Peyer's patch (tissue), 4 donors: Measurements from ENCODE around the gene PFKP. TPM values are rescaled to one million over a fixed set of nuclear protein-coding genes. Genes with fewer than 3 reads are reported as not detected.

Experiments used
- DNase-seq, 3 donors: peaks; one replicate each; pipeline ENCODE4 v3.0.0-alpha.2; 2017 to 2019
- H3K27ac ChIP-seq, 4 donors: fragments of 200-600 bp; sonication (generic); one replicate each; pipeline ENCODE4 v1.5.1; 2016 to 2019
- H3K27me3 ChIP-seq, 2 donors: fragments of 200-600 bp; sonication (generic); one replicate each; pipeline ENCODE4 v1.5.1; 2019
- H3K36me3 ChIP-seq, 3 donors: fragments of 200-600 bp; sonication (generic); one replicate each; pipeline ENCODE4 v1.5.1; 2016 to 2019
- H3K4me1 ChIP-seq, 4 donors: fragments of 200-600 bp; sonication (generic); one replicate each; pipeline ENCODE4 v1.5.1; 2016 to 2019
- H3K4me3 ChIP-seq, 4 donors: fragments of 200-600 bp; sonication (generic); 1 replicate in 3 of 4; 2 replicates in 1 of 4; pipeline ENCODE4 v1.5.1; 2016 to 2019; ENCODE audit warnings: mild to moderate bottlenecking in 1 of 4
- H3K9me3 ChIP-seq, 4 donors: fragments of 200-600 bp; sonication (generic); one replicate each; pipeline ENCODE4 v1.5.1; 2016 to 2019; ENCODE audit warnings: mild to moderate bottlenecking in 1 of 4
- POLR2A ChIP-seq, 2 donors: fragments of 450-650 bp; IDR thresholded peaks; one replicate each; pipeline ENCODE4 v1.5.1; 2017; ENCODE audit warnings: antibody characterized with exemption in 2 of 2, mild to moderate bottlenecking in 2 of 2, moderate library complexity in 2 of 2
- total RNA-seq, 4 donors: library from RNA; depleted of rRNA; stranded (reverse); fragments of >200 nt; gene quantifications; one replicate each; pipeline ENCODE4 v1.1.0, GENCODE V29; 2016
- TF ChIP-seq, protein P1 (sequence below), 6 experiments: fragments of 450-650 bp in 4 of 6; fragments of 200-600 bp in 2 of 6; sonication (generic) in 1 of 6; IDR thresholded peaks; one replicate each; pipeline ENCODE4 v1.5.1; 2017 to 2019; ENCODE audit warnings: antibody characterized with exemption in 6 of 6, mild to moderate bottlenecking in 3 of 6, moderate library complexity in 1 of 6

Gene PFKP
- total RNA-seq, 4 donors from 2014 or later = 79.0 to 130 (median 87.9) TPM

DNA sequence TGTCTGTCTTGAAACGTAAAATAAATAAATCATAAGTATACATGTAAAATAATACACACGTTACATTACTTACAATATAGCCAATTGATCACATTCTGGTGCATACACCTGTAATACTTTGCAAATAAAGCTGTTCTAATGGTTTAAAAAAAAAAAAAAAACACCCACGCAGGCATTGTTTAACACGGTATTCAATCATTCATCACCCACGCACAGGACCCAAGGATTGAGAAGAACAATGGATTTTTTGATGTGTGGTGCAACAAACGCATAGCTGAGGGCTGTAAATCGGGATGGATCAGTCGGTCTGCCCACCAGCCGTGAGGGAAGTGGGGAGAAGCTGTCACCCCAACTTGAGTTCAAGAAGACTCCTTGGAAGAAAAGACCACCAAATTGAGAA, 96.5 kb downstream of the PFKP start:
- Histone ChIP-seq H3K27ac (no peak overlapping the region), H3K4me1 (no peaks in the 10 kb centered on the region), H3K9me3 (no peaks in the 10 kb centered on the region), H3K36me3 (peaks cover 0 to 86% (median 0%) of the 10 kb centered on the region in 3 donors), H3K4me3 (no peak overlapping the region), H3K27me3 (no peaks in the 10 kb centered on the region)
- TF ChIP-seq POLR2A (IDR thresholded peaks at IDR 0.05) = no peak
- TF ChIP-seq, protein P1, sequence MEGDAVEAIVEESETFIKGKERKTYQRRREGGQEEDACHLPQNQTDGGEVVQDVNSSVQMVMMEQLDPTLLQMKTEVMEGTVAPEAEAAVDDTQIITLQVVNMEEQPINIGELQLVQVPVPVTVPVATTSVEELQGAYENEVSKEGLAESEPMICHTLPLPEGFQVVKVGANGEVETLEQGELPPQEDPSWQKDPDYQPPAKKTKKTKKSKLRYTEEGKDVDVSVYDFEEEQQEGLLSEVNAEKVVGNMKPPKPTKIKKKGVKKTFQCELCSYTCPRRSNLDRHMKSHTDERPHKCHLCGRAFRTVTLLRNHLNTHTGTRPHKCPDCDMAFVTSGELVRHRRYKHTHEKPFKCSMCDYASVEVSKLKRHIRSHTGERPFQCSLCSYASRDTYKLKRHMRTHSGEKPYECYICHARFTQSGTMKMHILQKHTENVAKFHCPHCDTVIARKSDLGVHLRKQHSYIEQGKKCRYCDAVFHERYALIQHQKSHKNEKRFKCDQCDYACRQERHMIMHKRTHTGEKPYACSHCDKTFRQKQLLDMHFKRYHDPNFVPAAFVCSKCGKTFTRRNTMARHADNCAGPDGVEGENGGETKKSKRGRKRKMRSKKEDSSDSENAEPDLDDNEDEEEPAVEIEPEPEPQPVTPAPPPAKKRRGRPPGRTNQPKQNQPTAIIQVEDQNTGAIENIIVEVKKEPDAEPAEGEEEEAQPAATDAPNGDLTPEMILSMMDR (IDR thresholded peaks at IDR 0.05) = no peak
- no peak for DNase-seq

DNA sequence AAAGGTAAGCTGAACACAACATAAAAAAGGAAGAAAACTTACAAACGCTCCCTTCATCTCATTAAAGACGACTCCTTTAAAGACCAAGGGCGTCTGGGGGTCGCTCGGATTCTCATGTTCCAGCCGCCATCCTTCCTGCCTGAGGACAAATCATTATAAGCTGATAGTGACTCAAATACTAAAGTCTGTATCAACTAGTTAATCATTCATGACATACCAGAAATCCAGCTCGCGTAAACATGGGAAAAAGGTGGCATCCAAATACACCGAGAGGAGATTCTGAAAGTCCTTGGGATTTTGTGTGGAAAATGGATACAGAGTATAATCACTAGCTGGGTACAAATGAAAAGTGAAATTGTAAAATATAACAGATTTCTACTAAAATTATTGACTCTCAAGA, 97.8 kb downstream of the PFKP start:
- H3K27ac ChIP-seq = no peak overlapping the region
- H3K4me3 ChIP-seq = no peak overlapping the region
- DNase-seq = no peak
- H3K4me1 ChIP-seq = no peaks in the 10 kb centered on the region
- H3K9me3 ChIP-seq = no peaks in the 10 kb centered on the region
- TF ChIP-seq POLR2A (IDR thresholded peaks at IDR 0.05) = no peak
- TF ChIP-seq, protein P1 (IDR thresholded peaks at IDR 0.05) = no peak
- no peaks in the 10 kb centered on the region for H3K27me3 ChIP-seq
- H3K36me3 ChIP-seq = peaks cover 0 to 86% (median 0%) of the 10 kb centered on the region in 3 donors

DNA sequence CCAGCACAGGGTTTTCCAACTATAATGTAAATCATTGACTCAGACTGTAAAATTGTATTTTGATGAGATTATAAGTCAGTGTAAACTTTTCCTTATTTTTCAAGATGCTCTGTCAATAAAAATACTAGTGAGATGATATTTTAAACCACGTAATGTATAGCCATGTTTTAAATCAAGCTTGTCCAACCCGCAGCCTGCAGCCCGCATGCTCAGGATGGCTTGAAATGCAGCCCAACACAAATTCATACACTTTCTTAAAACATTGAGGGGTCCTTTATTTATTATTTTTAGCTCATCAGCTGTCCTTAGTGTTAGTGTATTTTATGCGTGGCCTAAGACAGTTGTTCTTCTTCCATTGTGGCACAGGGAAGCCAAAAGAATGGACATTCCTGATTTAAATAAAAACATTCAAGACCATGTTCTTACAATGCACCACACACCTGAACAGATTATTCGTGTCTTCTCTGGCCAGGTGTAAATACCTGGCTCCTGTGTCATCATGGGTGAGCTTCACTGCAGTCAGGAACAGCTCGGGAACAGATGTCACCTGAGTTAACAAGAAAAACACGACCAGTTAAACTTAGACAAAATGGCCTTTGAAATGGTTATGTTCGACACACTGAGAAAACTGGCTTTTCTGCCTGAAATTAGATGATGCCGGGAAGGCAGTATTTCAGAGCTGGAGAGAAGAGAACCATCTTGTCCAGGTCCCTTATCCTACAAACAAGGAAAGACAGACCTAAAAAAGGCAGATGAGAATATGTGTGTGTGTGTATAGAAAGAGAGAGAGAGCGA, 99.3 kb downstream of the PFKP start:
- peaks cover 0 to 78% (median 0%) of the 10 kb centered on the region in 3 donors for H3K36me3 ChIP-seq
- H3K4me1 ChIP-seq = peaks cover 0 to 6% (median 0%) of the 10 kb centered on the region in 4 donors
- TF ChIP-seq, protein P1 (IDR thresholded peaks at IDR 0.05) = no peak
- TF ChIP-seq POLR2A (IDR thresholded peaks at IDR 0.05) = no peak

DNA sequence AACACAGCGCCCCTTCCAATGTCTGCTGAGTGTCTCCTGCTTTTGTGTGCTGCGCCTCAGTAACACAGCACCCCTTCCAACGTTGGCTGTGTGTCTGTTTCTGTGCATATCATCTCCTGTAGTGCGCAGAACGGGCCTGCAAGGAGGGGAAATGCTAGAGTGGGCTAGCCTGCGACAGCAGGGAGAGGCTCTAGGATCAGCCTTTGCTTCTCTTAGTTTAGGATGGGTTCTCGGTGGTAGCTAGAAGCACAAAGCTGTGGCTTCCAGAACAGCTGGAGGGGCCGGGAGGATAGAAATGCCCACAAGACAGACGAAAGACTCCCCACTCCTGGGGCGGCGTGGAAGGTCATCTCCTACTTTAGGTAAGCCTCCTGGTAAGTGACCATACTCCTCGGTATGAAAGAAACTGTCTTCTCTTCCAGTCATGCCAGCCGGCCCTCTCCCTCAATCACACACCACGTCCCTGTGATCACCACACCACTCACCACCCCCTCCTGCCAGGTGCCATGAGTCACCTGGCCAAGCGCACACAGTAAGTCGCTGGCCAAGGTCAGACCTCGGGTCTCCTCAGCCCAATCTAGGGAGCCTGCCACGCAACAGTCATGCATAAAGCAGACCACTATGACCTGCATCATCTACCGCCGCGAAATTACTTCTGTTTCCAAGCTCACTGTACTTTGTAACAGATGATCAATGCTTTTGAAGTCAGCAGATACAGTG, 100.4 kb downstream of the PFKP start:
- TF ChIP-seq POLR2A (IDR thresholded peaks at IDR 0.05) = no peak
- TF ChIP-seq, protein P1 (IDR thresholded peaks at IDR 0.05) = no peak
- H3K36me3 ChIP-seq = peaks cover 0 to 72% (median 0%) of the 10 kb centered on the region in 3 donors

More for the DNA sequence above, 99.3 kb downstream of the PFKP start:
- Histone ChIP-seq H3K27ac (no peak overlapping the region), H3K9me3 (no peaks in the 10 kb centered on the region), H3K4me3 (no peak overlapping the region), H3K27me3 (no peaks in the 10 kb centered on the region)
- no peak for DNase-seq

DNA sequence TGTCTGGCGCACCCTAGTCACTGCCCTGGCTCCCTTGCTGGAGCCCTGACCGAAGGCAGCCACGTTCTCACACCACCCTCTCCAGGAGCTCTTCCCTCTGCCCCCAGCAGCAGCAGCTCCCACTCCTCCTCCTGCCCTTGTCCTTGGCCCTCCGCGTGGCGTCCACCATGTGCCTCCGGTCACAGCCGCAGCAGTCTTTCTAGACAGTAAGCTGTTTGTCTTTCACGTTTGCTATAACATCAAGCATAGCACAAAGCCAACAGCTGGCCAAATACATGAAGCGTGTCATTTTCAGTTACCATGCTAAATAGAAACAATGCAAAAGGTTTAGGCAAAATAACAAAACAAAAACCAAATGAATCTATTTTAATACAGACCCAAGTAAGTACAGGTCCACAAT, 101.9 kb downstream of the PFKP start:
- Histone ChIP-seq H3K4me3 (no peak overlapping the region), H3K36me3 (peaks cover 0 to 57% (median 0%) of the 10 kb centered on the region in 3 donors), H3K27me3 (no peaks in the 10 kb centered on the region), H3K4me1 (peaks cover 0 to 9% (median 3%) of the 10 kb centered on the region in 4 donors), H3K27ac (no peak overlapping the region), H3K9me3 (no peaks in the 10 kb centered on the region)
- DNase-seq = no peak
- no peak for TF ChIP-seq POLR2A (IDR thresholded peaks at IDR 0.05)
- TF ChIP-seq, protein P1 (IDR thresholded peaks at IDR 0.05) = no peak

More for the DNA sequence above, 100.4 kb downstream of the PFKP start:
- H3K27ac ChIP-seq = no peak overlapping the region
- no peaks in the 10 kb centered on the region for H3K9me3 ChIP-seq
- no peak for DNase-seq
- no peak overlapping the region for H3K4me3 ChIP-seq
- no peaks in the 10 kb centered on the region for H3K27me3 ChIP-seq
- H3K4me1 ChIP-seq = peaks cover 0 to 9% (median 0%) of the 10 kb centered on the region in 4 donors
